A549 treated with DMSO at 1 μM for 4 hours (cell line): ENCODE results near the gene HYAL3. TPM values are rescaled to one million over a fixed set of nuclear protein-coding genes. Genes with fewer than 3 reads are reported as not detected.

Experiments used
- total RNA-seq: library from RNA; stranded (reverse); fragments of 200-300 nt; extraction: Qiagen RNA extraction; gene quantifications from 5 replicates; pipeline ENCODE4 v1.2.3, GENCODE V29; 2022; ENCODE audit warnings: low read depth

HYAL3 gene, protein sequence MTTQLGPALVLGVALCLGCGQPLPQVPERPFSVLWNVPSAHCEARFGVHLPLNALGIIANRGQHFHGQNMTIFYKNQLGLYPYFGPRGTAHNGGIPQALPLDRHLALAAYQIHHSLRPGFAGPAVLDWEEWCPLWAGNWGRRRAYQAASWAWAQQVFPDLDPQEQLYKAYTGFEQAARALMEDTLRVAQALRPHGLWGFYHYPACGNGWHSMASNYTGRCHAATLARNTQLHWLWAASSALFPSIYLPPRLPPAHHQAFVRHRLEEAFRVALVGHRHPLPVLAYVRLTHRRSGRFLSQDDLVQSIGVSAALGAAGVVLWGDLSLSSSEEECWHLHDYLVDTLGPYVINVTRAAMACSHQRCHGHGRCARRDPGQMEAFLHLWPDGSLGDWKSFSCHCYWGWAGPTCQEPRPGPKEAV
- 6.7 to 10.9 TPM (median 8.1 TPM) in 5 replicates for total RNA-seq

GRCh38 chr3:50298836-50299637 lies at the start of gene HYAL3, which contains the start of gene NAA80:
Gene HYAL3 (minus strand): TSS chr3:50299405. CDS start chr3:50295602, 3,803 bp downstream.
Gene NAA80 (minus strand): TSS chr3:50299405. CDS start chr3:50297463, 1,942 bp downstream.

GRCh38 chr3:50345586-50346234 lies 46.5 kb upstream of the HYAL3 start, which contains the start of gene ZMYND10:
Gene ZMYND10 (minus strand): TSS chr3:50345732. CDS start chr3:50345579, 153 bp downstream.

DNA sequence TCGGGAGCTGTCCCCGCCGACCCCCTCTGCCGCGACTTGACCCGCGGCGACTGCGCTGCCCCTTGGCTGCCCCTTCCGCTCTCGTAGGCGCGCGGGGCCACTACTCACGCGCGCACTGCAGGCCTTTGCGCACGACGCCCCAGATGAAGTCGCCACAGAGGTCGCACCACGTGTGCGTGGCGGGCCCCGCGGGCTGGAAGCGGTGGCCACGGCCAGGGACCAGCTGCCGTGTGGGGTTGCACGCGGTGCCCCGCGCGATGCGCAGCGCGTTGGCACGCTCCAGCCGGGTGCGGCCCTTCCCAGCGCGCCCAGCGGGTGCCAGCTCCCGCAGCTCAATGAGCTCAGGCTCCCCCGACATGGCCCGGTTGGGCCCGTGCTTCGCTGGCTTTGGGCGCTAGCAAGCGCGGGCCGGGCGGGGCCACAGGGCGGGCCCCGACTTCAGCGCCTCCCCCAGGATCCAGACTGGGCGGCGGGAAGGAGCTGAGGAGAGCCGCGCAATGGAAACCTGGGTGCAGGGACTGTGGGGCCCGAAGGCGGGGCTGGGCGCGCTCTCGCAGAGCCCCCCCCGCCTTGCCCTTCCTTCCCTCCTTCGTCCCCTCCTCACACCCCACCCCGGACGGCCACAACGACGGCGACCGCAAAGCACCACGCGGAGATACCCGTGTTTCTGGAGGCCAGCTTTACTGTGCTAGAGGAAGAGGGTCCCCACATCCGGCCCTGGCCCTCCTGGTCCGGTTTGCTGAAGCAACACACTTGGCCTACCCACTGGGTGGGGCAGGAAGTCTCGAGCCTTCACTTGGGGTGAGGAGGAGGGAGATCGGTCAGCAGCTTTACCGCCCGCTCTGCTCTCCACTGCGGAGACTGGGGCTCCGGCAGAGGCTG lies 41.5 kb upstream of the HYAL3 start, which contains the start of gene RASSF1:
RASSF1 (minus strand) TSS at position 389 of the 882 bp plus-strand sequence; CDS start at position 358, 31 bp downstream.

GRCh38 chr3:50327943-50328691 lies 28.9 kb upstream of the HYAL3 start, which contains the start of gene TUSC2:
Gene TUSC2 (minus strand): TSS chr3:50328223. CDS start chr3:50328099, 124 bp downstream.

GRCh38 chr3:50322386-50323091 lies 23.3 kb upstream of the HYAL3 start, which contains the start of gene HYAL2:
Gene HYAL2 (minus strand): TSS chr3:50322745. CDS start chr3:50320489, 2,256 bp downstream.

DNA sequence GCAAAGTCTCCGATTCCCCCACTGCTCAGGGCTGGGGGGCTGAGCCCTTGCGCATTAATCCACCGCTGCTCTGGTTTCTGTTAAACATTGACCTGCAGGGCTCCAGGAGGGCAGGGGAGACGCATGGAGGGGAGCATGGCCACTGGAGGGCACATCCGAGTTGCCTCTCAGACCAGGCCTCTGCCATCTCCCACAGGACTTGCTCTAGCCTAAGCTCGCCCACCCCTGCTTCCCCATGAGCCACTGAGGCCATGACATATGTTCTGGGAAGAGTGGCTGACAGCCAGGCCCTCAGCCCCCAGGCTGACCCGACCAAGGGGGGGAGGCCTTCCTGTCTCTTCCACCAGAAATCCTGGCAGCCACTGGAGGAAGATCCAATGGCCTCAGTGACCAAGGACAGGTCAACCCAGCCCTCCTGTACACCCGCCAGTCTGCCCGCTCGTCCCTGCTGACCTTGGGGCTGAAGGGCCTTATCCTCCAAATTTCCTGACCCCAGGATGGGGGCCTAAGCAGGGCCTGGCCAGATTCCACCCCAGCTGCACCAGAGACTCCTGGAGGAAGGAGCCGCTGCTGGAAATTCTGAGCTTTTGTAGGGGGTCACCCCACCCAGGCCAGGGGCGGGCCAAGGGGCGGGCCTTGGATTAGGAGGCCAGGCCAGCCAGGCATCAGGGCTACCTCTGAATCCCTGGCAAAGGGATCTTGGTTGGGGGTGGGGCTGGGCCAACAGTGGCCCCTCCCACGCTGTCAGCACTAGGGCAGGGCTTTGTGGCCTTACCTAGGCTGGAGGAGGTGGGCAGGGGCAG lies 4.0 kb upstream of the HYAL3 start, which contains the start of gene HYAL1:
HYAL1 (minus strand) TSS at position 562 of the 803 bp plus-strand sequence. CDS start 618 bp downstream, outside the sequence.

GRCh38 chr3:50292159-50293078 lies 6.8 kb downstream of the HYAL3 start, which contains the start of gene IFRD2:
Gene IFRD2 (minus strand): TSS chr3:50292429. CDS start chr3:50292274, 155 bp downstream.

DNA sequence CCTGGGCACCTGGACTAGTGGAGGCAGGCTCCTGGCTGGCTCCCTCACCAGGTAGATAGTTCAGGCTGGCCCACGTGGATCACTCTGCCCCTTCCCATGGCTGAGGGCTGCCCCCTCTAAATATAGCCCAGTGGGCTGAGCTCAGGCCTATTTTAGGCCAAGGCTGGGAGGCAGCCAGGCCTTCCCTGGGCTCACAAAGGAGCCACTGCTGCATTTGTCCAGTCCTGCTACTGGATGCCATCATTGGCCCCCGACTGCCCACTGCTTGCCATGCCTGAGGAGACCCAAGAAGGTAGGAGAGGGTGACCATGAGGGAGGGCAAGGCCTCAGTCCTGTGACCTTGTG lies 20.4 kb downstream of the HYAL3 start, which contains the start of gene LSMEM2:
LSMEM2 (plus strand) TSS at position 208 of the 345 bp plus-strand sequence; CDS start at position 235, 27 bp downstream.

GRCh38 chr3:50268703-50269451 lies 30.3 kb downstream of the HYAL3 start, which contains the start of gene SEMA3B:
Gene SEMA3B (plus strand): TSS chr3:50269147. CDS start chr3:50269241, 94 bp downstream.

Other genes starting within 250 kb of the HYAL3 start
- 30.9 to 38.1 TPM (median 33.4 TPM) in 5 replicates for gene RBM5, start 210.5 kb downstream of the HYAL3 start, total RNA-seq
- 7.7 to 9.8 TPM (median 9.3 TPM) in 5 replicates for gene SEMA3F, start 144.1 kb downstream of the HYAL3 start, total RNA-seq
- 0.09 TPM in 1 of 5 replicates, not detected in the others for gene GNAT1, start 107.8 kb downstream of the HYAL3 start, total RNA-seq
- 0.07 TPM in 1 of 5 replicates, not detected in the others for gene SLC38A3, start 94.1 kb downstream of the HYAL3 start, total RNA-seq
- 34.6 to 46.7 TPM (median 40.0 TPM) in 5 replicates for gene GNAI2, start 63.2 kb downstream of the HYAL3 start, total RNA-seq
- 6.7 to 8.1 TPM (median 6.9 TPM) in 5 replicates for gene SEMA3B, start 30.3 kb downstream of the HYAL3 start, total RNA-seq
- 0.05 to 0.06 TPM in 2 of 5 replicates, not detected in the others for gene LSMEM2, start 20.3 kb downstream of the HYAL3 start, total RNA-seq
- 75.3 to 98.9 TPM (median 94.1 TPM) in 5 replicates for gene IFRD2, start 7.0 kb downstream of the HYAL3 start, total RNA-seq
- 4.8 to 6.7 TPM (median 5.1 TPM) in 5 replicates for gene NAA80, start within 50 bp of the HYAL3 start, total RNA-seq
- gene HYAL1, start 4.2 kb upstream of the HYAL3 start, total RNA-seq = 0.28 to 0.45 TPM (median 0.33 TPM) in 5 replicates
- 19.8 to 26.8 TPM (median 22.6 TPM) in 5 replicates for gene HYAL2, start 23.3 kb upstream of the HYAL3 start, total RNA-seq
- 25.9 to 35.4 TPM (median 33.7 TPM) in 5 replicates for gene TUSC2, start 28.8 kb upstream of the HYAL3 start, total RNA-seq
- 18.0 to 19.6 TPM (median 19.3 TPM) in 5 replicates for gene RASSF1, start 41.4 kb upstream of the HYAL3 start, total RNA-seq
- 0.53 to 1.2 TPM (median 1.00 TPM) in 5 replicates for gene ZMYND10, start 46.3 kb upstream of the HYAL3 start, total RNA-seq
- 12.8 to 14.0 TPM (median 13.3 TPM) in 5 replicates for gene NPRL2, start 51.4 kb upstream of the HYAL3 start, total RNA-seq
- 17.2 to 23.0 TPM (median 22.0 TPM) in 5 replicates for gene CYB561D2, start 51.5 kb upstream of the HYAL3 start, total RNA-seq
- 40.0 to 48.2 TPM (median 43.0 TPM) in 5 replicates for gene TMEM115, start 60.1 kb upstream of the HYAL3 start, total RNA-seq
- gene CACNA2D2, start 204.2 kb upstream of the HYAL3 start, total RNA-seq = 0.36 to 0.78 TPM (median 0.42 TPM) in 5 replicates